Epithelial cell of esophagus (primary cell): Measurements from ENCODE around the gene CARD10.

ENCODE experiments used
- DNase-seq: peaks from one replicate; pipeline ENCODE4 v3.0.0; 2010; ENCODE audit warnings: low read depth
- H3K4me3 ChIP-seq: 2 replicates; pipeline ENCODE4 v1.5.1; 2011; ENCODE audit warnings: mild to moderate bottlenecking, low read length, control low read depth
- CTCF ChIP-seq: IDR thresholded peaks from 2 replicates; pipeline ENCODE4 v1.5.1; 2011; ENCODE audit warnings: low read depth, mild to moderate bottlenecking, low read length, control low read depth, inconsistent platforms; ENCODE audit not compliant: insufficient read depth; ENCODE audit errors: missing control alignments

CARD10 gene

GRCh38 chr22:37479196-37479595, 40.0 kb downstream of the CARD10 start:
- no peak overlapping the region for H3K4me3 ChIP-seq
- no peak for TF ChIP-seq CTCF
- DNase-seq, result no peak

DNA sequence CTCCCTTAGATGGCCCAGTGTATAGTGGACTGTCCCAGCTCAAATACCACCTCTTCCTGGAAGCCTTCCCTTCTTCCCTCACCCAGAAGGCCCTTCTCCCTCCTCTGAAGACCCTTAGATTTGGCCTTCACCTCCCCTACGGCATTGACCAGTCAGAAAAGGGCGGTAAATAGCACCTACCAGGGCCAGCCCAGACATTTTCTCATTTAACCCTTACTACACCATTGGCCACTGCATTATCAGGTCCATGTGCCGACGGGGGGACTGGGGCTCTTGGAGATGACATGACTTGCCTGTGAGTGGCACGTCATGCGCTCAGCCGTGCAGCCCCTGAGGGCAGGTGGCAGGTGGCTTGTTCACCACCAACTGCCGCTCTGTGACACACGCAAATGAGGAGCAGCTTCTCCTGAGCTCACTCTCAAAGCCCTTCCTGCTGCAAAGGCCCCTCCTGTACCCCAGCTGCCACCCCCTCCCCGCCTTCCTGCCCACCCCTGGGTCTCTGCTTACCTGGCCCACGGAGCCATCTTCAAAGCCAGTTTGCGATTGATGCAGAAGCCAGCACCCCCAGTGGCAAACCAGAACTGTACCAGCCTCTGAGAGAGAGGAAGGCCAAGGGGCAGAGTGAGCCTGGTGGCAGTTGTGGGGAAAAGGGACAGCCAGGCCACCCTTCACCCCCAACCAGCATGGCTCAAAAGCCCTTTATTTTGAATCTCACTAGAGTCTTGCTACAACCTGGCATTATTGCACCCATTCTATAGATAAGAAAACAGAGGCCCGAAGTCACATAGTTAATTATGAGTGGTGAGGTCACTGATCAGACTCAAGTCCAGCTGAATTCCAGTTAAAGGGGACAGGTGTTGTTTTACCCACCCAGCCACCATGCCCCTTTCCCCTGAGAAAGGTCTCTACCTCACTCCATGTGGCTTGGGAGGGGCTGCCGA, 42.6 kb downstream of the CARD10 start:
- H3K4me3 ChIP-seq, result no peak overlapping the region
- no peak for DNase-seq
- no peak for TF ChIP-seq CTCF

DNA sequence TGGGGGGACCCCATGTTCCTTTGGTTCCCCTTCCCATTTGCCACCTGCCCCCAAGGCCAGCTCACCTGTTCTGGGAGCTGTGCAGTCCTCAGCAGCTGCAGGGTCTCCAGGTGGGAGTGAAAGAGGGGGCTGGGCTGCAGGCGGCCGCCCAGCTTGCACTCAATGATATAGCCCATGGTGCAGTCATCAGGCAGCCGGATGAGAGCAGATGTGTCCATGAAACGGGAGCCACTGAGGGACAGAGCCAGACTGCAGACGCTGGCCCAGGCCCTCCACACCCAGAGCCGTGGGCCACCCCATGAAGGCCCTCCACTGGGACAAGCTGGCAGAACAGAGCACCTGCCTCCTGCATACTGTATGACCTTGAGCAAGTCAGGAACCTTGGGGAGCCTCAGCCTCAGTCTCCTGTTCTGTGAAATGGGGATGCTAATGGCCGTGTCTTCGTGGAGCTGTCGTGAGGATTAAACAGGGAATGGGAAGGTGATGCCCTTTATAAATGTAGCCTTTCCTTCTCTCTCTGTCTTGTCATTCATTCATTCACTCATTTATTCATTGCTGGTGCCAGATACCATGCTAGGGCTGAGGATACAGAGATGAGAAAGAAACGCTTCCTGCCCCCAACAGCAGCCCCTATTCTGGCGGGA, 44.6 kb downstream of the CARD10 start:
- H3K4me3 ChIP-seq, result no peak overlapping the region
- no peak for DNase-seq
- TF ChIP-seq CTCF, result no peak

DNA sequence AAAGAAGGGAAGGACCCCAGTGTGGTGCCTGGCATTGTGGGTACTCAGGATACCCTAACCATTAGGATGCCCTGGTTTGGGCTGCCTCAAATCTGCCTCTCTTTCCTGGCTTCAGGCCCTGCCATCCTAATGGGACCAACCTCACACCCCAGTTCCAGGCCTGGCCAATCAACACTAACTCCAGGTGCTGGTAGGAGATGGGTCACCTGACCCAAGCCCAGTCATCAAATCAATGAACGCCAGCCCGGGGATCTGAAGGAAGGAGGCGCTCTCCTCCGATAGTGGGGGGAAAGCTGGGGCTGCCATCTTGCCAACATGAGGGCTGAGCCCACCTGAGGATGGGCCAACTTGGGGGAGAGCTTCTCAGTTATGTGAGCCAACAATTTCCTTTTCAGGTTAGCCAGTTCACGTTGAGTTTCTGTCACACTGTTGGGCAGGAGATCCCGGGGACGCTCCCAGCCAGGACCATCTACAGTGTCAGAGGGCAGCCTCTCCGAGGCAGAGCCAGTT, 45.7 kb downstream of the CARD10 start:
- DNase-seq, result no peak
- no peak for TF ChIP-seq CTCF
- no peak overlapping the region for H3K4me3 ChIP-seq

- no peak overlapping the region for H3K4me3 ChIP-seq
- DNase-seq, result peak; percentile 44
- TF ChIP-seq CTCF, result peak; percentile 68
Observed at GRCh38 chr22:37472418-37473006, 46.7 kb downstream of the CARD10 start.

DNA sequence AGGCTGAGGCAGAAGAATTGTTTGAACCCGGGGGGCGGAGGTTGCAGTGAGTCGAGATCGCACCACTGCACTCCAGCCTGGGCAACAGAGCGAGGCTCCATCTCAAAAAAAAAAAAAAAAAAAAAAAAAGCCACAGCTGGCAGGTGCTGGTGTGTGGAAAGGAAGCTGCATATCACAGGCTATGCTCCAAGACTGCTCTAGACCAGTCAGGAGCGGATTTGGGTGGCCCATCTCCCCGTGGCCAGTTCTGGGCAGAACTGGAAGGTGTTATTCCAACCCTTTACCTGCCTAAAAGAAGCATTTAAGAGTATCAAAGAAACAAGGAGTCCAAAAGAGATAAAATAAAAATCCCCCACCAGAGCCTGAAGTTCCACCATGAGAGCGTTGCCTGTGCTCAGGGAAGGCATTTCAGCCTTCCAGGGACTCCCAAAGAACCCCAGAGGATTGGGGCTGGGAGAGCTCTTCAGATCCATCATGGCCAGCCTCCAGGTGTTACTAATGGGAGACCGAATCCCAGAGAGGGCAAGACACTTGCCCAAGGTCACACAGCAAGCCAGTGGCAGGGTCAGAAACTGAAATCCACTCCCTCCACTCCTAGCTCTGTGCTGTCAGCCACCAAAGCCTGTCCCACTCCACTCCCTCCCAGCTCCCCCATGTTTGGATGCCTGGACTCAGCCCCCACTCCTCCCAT, 47.3 kb downstream of the CARD10 start:
- H3K4me3 ChIP-seq, result no peak overlapping the region
- no peak for DNase-seq
- no peak for TF ChIP-seq CTCF
